Endothelial cell of umbilical vein (primary cell): ENCODE measurements around the gene PPP3CA.

Experiments
- CTCF ChIP-seq, 2 donors: IDR thresholded peaks; 1 replicate in 1 of 2; 2 replicates in 1 of 2; pipeline ENCODE4 v1.5.1; 2011; ENCODE audit warnings: low read length in 2 of 2, mild to moderate bottlenecking in 2 of 2, moderate library complexity in 2 of 2, control low read depth in 1 of 2, inconsistent platforms in 1 of 2, low read depth in 1 of 2; ENCODE audit not compliant: insufficient read depth in 1 of 2; ENCODE audit errors: extremely low read depth in 1 of 2
- EZH2 ChIP-seq: IDR thresholded peaks from 2 replicates; pipeline ENCODE4 v1.6.1; 2012; ENCODE audit warnings: borderline replicate concordance, low read depth, mild to moderate bottlenecking, moderate library complexity, low read length, inconsistent platforms; ENCODE audit not compliant: severe bottlenecking
- GATA2 ChIP-seq: IDR thresholded peaks from 2 replicates; pipeline ENCODE4 v1.7.0; 2011; ENCODE audit warnings: low read depth, mild to moderate bottlenecking, moderate library complexity, mixed read lengths, low read length; ENCODE audit not compliant: insufficient read length, insufficient read depth
- MAX ChIP-seq: IDR thresholded peaks from 2 replicates; pipeline ENCODE4 v1.6.1; 2011; ENCODE audit not compliant: insufficient read depth, insufficient read length
- MYC ChIP-seq: IDR thresholded peaks from one replicate; pipeline ENCODE4 v1.6.1; 2011; ENCODE audit warnings: mild to moderate bottlenecking, low read depth, low read length
- POLR2A ChIP-seq: IDR thresholded peaks from 2 replicates; pipeline ENCODE4 v1.6.1; 2012; ENCODE audit warnings: low read depth, mild to moderate bottlenecking, control low read depth, low read length
- POLR2AphosphoS5 ChIP-seq: IDR thresholded peaks from 2 replicates; pipeline ENCODE4 v1.6.1; 2012; ENCODE audit warnings: low read depth, mild to moderate bottlenecking, control low read depth, low read length, moderate library complexity; ENCODE audit not compliant: insufficient read depth

- TF ChIP-seq POLR2AphosphoS5 = no peak
- no peak for TF ChIP-seq CTCF (IDR thresholded peaks at IDR 0.05; ENCODE audit: extremely low read depth in 1 of 2, insufficient read depth in 1 of 2, low read depth in 1 of 2, low read length in 2 of 2)
- TF ChIP-seq POLR2A = no peak
- TF ChIP-seq EZH2 = no peak
- no peak for TF ChIP-seq MYC
- TF ChIP-seq MAX = no peak
- no peak for TF ChIP-seq GATA2
Measured at GRCh38 chr4:101197350-101197749, 150.0 kb downstream of the PPP3CA start.
